NOMO-1 treated with DMSO at 0.1 percent for 48 hours (cell line): ENCODE results near the gene MRRF.

Experiments
- DNase-seq: peaks from one replicate; lab custom pipeline; 2025; ENCODE audit not compliant: unreplicated experiment; lab: John Stamatoyannopoulos, UW

MRRF gene

DNA sequence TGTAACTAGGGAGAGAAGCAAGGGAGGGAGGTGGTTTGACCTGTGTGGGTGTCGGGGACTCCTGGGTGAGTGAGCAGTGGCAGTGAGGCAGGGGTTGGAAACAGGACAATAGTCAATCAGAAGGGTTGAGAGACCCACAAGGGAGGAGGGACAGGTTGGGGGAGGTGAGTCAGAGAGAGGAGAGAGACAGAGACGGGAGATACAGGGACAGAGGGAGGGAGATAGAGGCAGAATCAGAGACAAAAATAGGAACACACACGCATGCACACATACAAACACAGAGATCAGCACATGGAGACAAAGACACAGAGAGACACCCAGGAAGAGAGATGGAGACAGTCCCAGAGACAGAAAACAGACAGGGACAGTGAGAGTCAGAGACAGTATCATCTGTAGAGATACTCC is 66.8 kb downstream of the MRRF start:
- DNase-seq: no peak

GRCh38 chr9:122332083-122332482 is 67.4 kb downstream of the MRRF start:
- no peak for DNase-seq

GRCh38 chr9:122332644-122333043 is 68.0 kb downstream of the MRRF start:
- no peak for DNase-seq

GRCh38 chr9:122333169-122333808 is 68.6 kb downstream of the MRRF start:
- no peak for DNase-seq

GRCh38 chr9:122334916-122335315 is 70.2 kb downstream of the MRRF start:
- no peak for DNase-seq

DNA sequence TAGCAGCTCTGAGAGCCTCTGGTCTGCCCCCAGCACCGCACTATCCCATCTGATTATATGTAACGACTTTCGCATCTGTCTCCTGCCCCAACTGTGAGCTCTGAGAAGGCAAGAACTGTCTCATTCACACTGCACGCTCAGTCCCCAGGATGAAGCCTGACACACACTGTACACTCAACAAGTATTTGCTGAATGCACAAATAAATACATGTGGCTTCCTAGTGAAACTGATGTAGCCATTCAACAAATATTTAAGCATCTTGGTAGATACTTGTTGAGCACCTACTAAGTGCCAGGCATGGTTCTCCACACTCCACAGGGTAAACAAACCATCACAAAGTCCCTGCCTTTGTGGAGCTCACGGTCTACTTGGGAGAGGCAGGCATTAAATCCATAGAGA is 71.5 kb downstream of the MRRF start:
- DNase-seq: no peak

GRCh38 chr9:122336866-122337555 is 72.3 kb downstream of the MRRF start:
- no peak for DNase-seq

- DNase-seq: no peak
Observed at GRCh38 chr9:122337556-122337929, 72.9 kb downstream of the MRRF start.

GRCh38 chr9:122338536-122338935 is 73.9 kb downstream of the MRRF start:
- no peak for DNase-seq

DNA sequence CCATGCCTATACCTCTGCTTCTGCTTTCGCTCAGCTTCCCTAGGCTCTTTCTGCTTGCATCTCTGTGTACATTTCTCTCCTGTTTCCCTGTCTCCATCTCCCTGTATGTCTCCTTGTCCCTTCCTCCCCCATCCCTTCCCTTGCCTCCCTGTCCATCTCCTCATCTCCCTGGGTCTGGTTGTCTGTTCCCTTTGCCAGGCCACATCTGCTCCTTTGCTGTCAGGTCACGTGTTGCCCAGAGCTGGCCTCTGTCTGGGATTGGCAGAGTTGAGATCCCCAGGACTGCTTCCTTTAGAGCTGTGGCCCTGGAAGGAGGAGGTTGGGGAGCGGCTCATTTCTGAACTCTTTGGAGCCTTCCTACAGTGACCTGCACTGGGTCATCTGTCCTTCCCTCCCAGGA is 74.3 kb downstream of the MRRF start:
- DNase-seq: no peak

GRCh38 chr9:122339579-122339978 is 74.9 kb downstream of the MRRF start:
- no peak for DNase-seq

DNA sequence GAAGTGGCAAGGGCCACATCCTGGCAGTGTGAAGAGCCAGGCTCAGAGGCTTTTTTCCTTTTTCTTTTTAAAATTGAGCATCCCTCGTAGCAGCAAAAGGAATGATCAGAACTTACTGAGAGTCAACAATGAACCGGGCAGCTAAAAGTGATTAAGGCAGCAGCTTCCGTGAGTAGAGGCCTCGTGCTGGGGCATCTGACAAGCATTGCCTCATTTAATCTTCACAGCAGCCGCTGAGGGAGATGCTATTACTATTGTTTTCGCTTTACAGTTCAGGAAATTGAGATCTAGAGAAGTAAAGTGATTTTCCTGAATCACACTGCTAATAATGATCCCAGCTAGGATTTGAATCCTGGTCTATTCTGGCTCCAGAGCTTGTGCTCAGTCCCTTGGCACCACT is 75.5 kb downstream of the MRRF start:
- DNase-seq: no peak

DNA sequence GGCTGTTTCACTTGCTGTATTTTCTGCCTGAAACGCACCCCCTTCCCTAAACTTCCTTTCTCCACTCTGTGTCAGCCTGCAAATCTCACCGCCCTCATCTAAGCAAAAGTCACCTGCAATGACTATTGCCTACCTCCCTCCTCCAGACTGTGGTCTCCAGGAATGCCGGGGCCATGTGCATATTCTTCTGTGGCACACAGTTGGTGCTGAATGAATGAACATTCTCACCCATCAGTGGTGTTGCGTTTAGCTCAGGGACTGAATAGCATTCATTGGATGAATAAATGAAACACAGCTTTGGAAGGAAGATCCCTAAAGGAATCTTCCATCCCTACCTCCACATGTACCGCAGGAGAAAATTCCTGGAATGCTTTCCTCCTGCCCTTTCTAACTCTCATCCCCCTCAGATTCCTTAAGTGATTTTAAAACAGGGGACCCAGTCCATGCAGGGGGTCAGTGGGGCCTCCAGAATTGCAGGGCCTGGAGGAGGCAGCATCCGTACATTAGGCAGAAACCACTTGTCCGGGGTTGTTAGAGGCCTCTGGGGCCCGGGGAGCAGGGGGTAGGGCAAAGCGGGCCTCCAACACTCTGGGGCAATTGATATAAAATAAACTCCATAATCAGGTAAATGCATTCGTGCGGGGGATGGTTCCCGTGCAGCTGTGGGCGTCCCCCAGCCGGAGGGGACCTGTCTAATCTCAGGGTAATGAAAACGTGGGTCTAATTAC is 77.8 kb downstream of the MRRF start:
- DNase-seq: no peak

DNA sequence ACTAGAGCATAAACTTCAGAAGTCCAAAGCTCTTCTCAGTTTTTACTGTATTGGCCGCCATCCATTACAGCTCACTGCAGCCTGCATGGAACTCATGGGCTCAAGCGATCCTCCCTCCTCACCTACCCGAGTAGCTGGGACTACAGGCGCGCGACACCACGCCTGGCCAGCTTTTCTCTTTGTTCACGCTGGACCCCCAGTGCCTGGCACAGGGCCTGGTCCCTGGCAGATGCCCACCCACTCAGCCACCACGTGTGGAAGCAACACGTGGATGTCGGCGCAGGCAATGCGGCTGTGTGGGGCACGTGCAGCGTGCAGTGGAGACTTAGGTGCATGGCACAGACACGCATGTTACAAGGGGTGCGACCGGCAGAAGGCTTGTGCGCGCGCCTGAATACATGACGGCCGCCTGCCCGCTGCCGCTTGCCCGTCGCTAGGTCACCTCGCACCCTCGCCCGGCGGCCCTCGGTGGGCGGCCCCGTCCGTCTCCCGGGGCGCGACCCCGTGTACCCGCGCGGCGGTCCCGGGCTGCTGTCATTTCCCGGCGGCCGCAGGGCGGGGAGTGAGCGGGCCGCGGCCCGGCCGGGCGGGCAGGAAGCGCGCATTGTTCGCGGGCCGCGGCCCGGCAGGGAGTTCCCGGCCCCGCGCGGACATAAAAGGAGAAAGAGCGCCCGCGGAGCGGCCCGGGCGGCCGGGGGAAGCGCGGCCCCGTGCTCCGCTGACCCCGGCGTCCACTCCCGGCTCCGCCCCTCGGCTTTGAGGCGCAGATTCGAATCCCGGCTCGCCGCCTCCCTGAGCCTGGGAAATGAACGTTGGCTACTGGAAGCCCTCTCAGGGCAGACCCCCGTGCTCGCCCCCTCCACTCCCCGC is 82.0 kb downstream of the MRRF start:
- DNase-seq: peak; percentile 18

GRCh38 chr9:122347348-122348287 is 82.9 kb downstream of the MRRF start:
- DNase-seq: peak; percentile 43

GRCh38 chr9:122348288-122348777 is 83.7 kb downstream of the MRRF start:
- no peak for DNase-seq

- no peak for DNase-seq
Observed at GRCh38 chr9:122348791-122349190, 84.1 kb downstream of the MRRF start.

DNA sequence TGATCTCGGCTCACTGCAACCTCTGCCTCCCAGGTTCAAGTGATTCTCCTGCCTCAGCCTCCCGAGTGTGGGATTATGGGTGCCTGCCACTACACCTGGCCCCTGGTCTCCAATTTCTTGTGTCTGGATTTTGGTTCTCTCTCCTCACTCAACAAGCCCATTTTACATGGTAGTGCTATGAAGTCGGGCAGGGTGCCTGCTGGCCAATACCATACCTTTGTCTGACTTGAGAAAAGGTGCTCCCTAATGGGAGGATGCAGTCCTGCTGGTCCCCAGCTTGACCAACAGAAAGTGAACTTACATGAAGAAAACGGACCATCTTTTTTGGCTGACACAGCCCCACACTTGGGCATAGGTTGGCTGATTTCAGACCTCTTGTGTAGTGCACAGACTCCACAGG is 84.5 kb downstream of the MRRF start:
- no peak for DNase-seq

DNA sequence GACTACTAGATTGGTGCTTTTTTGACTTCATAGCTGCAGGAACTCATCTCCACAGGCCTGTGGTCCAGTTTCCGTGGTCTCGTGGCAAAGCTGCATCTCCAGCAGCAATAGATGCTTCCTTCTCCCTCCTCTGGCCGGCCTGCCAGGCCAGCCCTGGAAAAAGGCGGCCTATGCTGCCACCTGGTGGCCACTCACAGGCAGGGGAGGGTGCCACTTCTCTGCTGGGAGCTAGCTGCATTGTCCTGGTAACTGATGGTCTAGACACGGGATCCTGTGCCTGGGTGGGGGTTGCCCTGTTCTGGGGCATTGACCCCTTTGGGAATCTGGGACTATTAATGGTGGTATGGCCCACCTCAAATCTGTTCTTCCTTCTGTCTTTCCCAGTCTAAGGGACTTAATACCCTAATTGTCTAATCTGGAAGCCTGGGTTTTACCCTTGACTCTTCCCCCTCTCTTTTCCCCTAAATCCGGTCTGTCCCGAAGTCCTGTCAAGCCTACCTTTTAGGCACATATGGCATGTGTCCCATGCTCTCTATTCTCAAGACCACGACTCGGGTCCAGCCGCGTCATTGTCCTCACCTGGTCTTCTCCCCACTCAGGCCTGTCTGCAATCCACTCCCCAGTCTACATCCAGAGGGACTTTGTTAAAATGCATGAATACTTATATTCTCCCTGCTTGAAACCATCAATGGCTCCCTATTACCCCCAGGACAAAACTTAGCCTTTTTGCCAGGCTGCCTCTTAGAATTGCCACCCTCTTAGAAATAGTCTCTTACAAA is 86.1 kb downstream of the MRRF start:
- peak; percentile 63 for DNase-seq
